LNCAP (cell line): ENCODE results near the gene CDC42EP4.

Experiments
- TF ChIP-seq, protein P1 (sequence below): fragments of 450-650 bp; IDR thresholded peaks from 2 replicates; pipeline ENCODE4 v1.5.1; 2017; ENCODE audit warnings: mild to moderate bottlenecking

The CDC42EP4 gene

DNA sequence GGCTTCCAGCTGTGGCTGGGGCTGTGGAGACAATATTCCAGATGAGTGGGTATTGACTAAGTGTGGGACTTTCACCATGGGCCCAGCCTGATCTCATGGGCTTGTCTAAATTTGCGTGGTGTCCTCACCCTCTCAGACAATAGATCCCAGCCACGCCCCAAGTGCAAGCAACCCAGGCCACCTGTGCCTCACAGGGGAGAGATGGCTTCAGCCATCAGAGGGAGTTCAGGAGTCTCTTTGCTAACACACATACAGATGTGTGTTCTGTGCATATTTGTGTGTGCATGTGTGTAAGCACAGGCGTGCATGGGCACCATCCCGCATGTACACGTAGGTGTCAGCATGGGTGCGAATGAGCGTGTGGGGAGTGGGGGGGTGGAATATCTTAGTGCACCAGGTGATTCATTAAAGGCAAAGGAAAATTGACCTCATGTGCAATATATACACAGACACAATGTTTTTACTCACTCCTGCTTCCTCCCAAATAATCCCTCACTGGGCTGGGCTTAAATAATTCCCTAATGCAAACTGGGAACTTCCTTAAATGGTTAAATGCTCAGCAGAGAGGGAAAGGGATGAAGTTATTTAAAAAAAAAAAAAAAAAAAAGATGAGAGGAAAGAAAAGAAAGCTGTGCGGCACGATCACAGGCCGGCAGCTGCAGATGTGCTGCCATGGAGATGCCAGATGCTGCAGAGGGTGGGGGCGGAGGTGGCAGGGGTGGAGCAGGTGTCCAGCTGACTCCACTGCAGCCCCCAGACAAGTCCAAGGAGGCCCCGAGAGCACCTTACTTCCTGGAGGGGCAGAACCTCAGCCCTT lies 24.0 kb upstream of the CDC42EP4 start:
- TF ChIP-seq, protein P1, sequence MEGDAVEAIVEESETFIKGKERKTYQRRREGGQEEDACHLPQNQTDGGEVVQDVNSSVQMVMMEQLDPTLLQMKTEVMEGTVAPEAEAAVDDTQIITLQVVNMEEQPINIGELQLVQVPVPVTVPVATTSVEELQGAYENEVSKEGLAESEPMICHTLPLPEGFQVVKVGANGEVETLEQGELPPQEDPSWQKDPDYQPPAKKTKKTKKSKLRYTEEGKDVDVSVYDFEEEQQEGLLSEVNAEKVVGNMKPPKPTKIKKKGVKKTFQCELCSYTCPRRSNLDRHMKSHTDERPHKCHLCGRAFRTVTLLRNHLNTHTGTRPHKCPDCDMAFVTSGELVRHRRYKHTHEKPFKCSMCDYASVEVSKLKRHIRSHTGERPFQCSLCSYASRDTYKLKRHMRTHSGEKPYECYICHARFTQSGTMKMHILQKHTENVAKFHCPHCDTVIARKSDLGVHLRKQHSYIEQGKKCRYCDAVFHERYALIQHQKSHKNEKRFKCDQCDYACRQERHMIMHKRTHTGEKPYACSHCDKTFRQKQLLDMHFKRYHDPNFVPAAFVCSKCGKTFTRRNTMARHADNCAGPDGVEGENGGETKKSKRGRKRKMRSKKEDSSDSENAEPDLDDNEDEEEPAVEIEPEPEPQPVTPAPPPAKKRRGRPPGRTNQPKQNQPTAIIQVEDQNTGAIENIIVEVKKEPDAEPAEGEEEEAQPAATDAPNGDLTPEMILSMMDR: no peak

DNA sequence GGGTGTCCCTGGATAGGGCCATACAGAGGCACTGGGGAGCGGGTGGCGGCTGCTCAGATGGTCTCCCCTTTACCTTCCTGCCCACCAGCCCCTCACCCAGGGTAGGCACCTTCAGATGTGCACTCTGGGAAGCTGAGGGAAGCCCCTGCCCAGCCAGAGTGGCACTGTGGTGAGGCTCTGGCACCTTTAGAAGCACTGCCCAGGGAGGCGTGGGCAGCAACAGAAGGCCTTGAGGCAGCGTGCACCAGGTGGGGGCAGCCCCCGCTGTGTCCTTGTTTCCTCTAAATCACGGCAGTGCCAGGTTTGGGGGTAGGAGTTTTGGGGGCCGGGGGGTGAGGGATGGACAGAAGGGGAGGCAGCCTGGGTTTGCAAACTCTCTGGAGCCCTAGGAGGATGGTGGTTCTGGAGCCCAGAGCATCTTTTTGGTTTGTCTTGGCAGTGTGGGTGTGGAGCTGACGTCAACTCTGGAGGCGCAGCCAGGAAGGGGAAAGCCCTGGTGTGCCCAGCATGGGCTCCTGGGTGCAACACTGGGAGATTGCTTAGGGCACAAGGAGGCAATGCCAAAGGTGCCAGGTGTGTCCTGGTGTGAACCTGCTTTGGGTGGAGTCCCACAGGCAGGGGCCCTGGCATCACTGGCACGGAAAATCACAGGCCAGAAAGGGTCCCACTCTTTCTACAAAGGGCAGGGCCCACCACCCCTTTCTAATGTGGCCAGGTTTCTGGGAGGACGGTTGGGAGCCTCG lies 23.1 kb upstream of the CDC42EP4 start:
- TF ChIP-seq, protein P1: no peak

DNA sequence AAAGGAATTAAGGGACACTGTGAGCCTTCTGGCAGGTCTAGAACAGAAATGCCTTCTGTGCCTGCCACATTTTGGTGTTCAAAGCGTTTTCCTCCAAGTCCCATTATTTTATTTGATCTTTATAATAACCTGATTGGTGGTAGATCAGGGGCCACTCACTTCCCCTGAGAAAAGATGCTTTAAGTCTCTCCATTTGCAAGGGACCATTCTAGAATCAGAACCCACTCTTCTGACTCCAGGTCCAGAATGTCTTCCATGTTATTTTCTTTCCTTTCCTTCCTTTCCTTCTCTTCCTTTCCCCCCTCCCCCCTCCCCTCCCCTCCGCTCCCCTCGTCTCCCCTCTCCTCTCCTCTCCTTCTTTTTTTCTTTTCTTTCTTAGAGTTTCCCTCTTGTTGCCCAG lies 19.3 kb upstream of the CDC42EP4 start:
- TF ChIP-seq, protein P1: no peak

DNA sequence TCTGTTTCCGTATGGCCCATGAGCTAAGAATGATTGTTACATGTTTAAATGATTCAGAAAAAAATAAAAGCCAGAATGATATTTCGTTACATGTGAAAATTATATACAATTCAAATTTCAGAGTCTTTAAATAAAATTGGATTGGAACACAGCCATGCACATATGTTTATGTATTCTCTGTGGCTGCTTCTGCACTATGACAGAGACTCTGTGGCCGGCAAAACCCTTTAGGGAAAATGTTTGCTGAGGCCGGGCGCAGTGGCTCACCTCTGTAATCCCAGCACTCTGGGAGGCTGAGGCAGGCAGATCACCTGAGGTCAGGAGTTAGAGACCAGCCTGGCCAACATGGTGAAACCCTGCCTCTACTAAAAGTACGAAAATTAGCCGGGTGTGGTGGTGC lies 15.9 kb upstream of the CDC42EP4 start:
- TF ChIP-seq, protein P1: no peak

DNA sequence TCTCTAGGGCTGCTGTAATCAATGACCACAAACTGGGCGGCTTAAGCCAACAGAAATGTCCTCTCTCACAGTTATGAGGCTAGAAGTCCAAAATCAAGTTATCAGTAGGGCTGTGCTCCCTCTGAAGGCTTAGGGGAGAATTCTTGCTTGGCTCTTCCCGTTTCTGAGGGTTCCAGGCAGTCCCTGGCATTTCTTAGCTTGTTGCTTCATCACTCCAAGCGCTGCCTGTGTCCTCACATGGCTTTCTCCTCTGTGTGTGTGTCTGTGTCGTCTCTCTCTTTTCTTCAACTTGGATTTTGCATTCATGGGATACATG lies 13.7 kb upstream of the CDC42EP4 start:
- TF ChIP-seq, protein P1: no peak

DNA sequence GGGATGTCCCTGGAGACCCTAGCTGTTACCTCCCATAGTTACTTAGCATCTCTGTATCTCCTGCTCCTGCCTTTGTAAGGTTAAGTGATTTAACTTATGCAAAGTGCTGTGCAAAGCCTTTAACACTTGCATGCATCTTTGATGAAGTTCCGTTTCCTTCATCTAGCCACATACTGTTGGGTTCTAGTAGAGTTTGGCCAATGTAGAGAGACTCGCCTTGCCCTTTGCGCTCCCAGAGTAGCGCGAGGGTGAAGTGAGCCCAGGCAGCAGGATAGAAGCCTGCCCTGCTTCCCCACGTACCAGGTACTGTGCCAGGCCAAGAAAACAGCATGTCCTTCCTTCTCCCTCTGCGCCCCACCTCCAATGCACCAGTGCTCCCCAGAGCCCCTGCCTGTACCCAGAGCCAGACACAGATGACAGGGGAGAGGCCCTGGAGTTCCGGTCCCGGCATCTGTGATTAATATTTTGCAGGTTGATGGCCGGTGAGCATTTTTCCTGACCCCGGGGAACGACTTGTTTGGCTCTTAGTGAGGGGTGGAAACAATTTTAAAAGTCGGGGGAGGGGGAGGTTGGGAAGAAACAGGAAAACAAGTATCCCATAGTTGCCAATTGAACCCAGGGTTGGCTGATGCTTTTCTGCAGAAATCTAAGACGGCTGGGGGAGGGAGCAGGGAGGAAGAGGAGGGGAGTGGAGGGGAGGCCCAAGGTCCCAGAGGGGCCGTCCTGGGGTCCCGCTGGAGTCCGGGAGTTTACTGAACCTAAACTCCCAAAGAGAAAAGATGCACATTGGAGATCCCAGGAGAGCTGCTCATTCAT lies 13.1 kb upstream of the CDC42EP4 start:
- TF ChIP-seq, protein P1: no peak

DNA sequence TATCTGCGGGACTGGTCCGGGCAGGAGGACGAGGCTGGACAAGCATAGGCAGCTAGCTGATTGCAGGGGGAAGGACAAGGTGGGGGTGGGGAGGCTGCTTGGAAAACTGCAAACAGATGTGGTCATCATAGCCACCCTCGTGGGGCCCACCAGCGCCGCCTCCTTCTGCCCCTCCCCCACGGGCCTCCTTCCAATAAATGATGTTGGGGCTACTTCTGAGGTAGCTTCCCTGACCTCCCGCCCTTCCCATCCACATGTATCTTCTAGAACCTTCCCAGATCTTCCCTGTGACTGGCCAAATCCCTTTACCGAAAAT lies 12.3 kb upstream of the CDC42EP4 start:
- TF ChIP-seq, protein P1: no peak
